Activated naive CD8-positive, alpha-beta T cell treated with anti-CD3 and anti-CD28 coated beads, Interleukin-2, amount 50 U/mL, for 16 hours (primary cell): Measurements from ENCODE around the gene DNAH1.

Experiments used
- DNase-seq: peaks from one replicate; pipeline ENCODE4 v3.0.0-alpha.2; 2020; ENCODE audit warnings: low read depth, low spot score

Gene DNAH1

GRCh38 chr3:52290596-52291507 is 25.3 kb upstream of the DNAH1 start:
- DNase-seq = no peak

- DNase-seq = no peak
These were observed 24.5 kb upstream of the DNAH1 start for GRCh38 chr3:52291508-52292181.

- DNase-seq = no peak
These were observed 23.7 kb upstream of the DNAH1 start for GRCh38 chr3:52292247-52293065.

GRCh38 chr3:52293491-52294319 is 22.4 kb upstream of the DNAH1 start:
- DNase-seq = no peak

- DNase-seq = no peak
These were observed 21.6 kb upstream of the DNAH1 start for GRCh38 chr3:52294320-52295150.

- DNase-seq = no peak
These were observed 20.4 kb upstream of the DNAH1 start for GRCh38 chr3:52295671-52296208.

- DNase-seq = no peak
These were observed 18.6 kb upstream of the DNAH1 start for GRCh38 chr3:52297242-52298148.

- no peak for DNase-seq
These were observed 17.7 kb upstream of the DNAH1 start for GRCh38 chr3:52298149-52299098.

GRCh38 chr3:52299247-52299878 is 16.8 kb upstream of the DNAH1 start:
- no peak for DNase-seq

GRCh38 chr3:52299879-52300611 is 16.1 kb upstream of the DNAH1 start:
- DNase-seq = no peak

- no peak for DNase-seq
These were observed 13.5 kb upstream of the DNAH1 start for GRCh38 chr3:52302426-52303145.

GRCh38 chr3:52303811-52304210 is 12.3 kb upstream of the DNAH1 start:
- no peak for DNase-seq

- DNase-seq = no peak
These were observed 10.2 kb upstream of the DNAH1 start for GRCh38 chr3:52305926-52306325.

GRCh38 chr3:52306978-52307377 is 9.1 kb upstream of the DNAH1 start:
- DNase-seq = no peak

- DNase-seq = no peak
These were observed 7.8 kb upstream of the DNAH1 start for GRCh38 chr3:52308308-52308707.
